ENCODE results near the gene KIF18B. TPM values are rescaled to one million over a fixed set of nuclear protein-coding genes. Genes with fewer than 3 reads are reported as not detected.

The KIF18B gene
- total and polyA plus RNA-seq, 2 of the 8 experiments (the other 6 are each of a cell fraction or from before 2014, with no cell fraction given), result 39.0 to 59.4 TPM

GRCh38 chr17:44875761-44876160 lies 71.8 kb downstream of the KIF18B start:
- no peak for FAIRE-seq
- Histone ChIP-seq H4K91ac (replicated peaks; ENCODE audit: insufficient read length, low read length) (no peak overlapping the region), H3K79me1 (ENCODE audit: low read depth, low read length) (peaks cover 3% of the 10 kb centered on the region; the same call in 1 of the 2 replicates), H4K8ac (ENCODE audit: extremely low read depth, insufficient read depth, low read length) (no peak overlapping the region), H3K27ac (ENCODE audit: low read depth, low read length) (no peak overlapping the region), H2BK5ac (ENCODE audit: low read depth, low read length) (no peak overlapping the region), H3K4me3 (ENCODE audit: extremely low read depth in 1 of 4, insufficient read depth in 2 of 4, low read depth in 3 of 4, low read length in 4 of 4) (no peak overlapping the region), H2AFZ (ENCODE audit: low read length) (no peak overlapping the region), H3K36me3 (ENCODE audit: control insufficient read depth in 2 of 4, insufficient read depth in 4 of 4, low read length in 3 of 4) (peaks cover 27 to 67% (median 48%) of the 10 kb centered on the region in 4 experiments), H3K4me1 (replicated peaks in 1 of 4; ENCODE audit: control insufficient read depth in 3 of 4, insufficient read depth in 4 of 4, low read length in 3 of 4) (no peaks in the 10 kb centered on the region), H3K14ac (ENCODE audit: insufficient read length) (no peak overlapping the region), H3K18ac (ENCODE audit: extremely low read depth, low read length) (no peak overlapping the region), H3K4ac (replicated peaks; ENCODE audit: insufficient read length, low read depth, low read length) (no peak overlapping the region), H4K20me1 (replicated peaks in 1 of 2; ENCODE audit: control insufficient read depth in 1 of 2, insufficient read depth in 2 of 2, low read length in 2 of 2) (no peaks in the 10 kb centered on the region), H2AK5ac (ENCODE audit: low read depth, low read length) (no peak overlapping the region), H2BK20ac (ENCODE audit: low read length) (no peak overlapping the region), H3K23ac (ENCODE audit: insufficient read length) (no peak overlapping the region), H3K9ac (replicated peaks in 1 of 4; ENCODE audit: extremely low read depth in 1 of 4, low read depth in 3 of 4, low read length in 3 of 4) (no peak overlapping the region), H3K27me3 (replicated peaks in 1 of 4; ENCODE audit: control insufficient read depth in 3 of 4, extremely low read depth in 1 of 4, insufficient read depth in 3 of 4, low read length in 3 of 4) (no peaks in the 10 kb centered on the region), H2BK120ac (replicated peaks; ENCODE audit: low read depth, low read length) (no peak overlapping the region), H3K56ac (replicated peaks; ENCODE audit: insufficient read length, low read depth, low read length) (no peak overlapping the region), H4K5ac (ENCODE audit: insufficient read length, low read depth, low read length) (no peak overlapping the region), H3K23me2 (ENCODE audit: low read depth, low read length) (no peaks in the 10 kb centered on the region), H3K4me2 (ENCODE audit: insufficient read depth in 1 of 2, low read depth in 2 of 2, low read length in 2 of 2) (no peak overlapping the region), H3K9me3 (ENCODE audit: insufficient read depth in 2 of 2, low read depth in 1 of 2, low read length in 1 of 2) (no peaks in the 10 kb centered on the region), H2BK12ac (ENCODE audit: low read depth, low read length) (no peak overlapping the region), H2BK15ac (ENCODE audit: low read length) (no peak overlapping the region), H3K79me2 (ENCODE audit: control insufficient read depth in 1 of 2, insufficient read depth in 2 of 2, low read length in 2 of 2) (no peaks in the 10 kb centered on the region)
- DNase-seq (ENCODE audit: low read depth in 1 of 2, low spot score in 2 of 2), result no peak
- 95% methylated on average over 6 of the region's 6 CpGs; no CpG with 5 or more reads in 1 of the 2 experiments for WGBS, 2 experiments (ENCODE audit: extremely low coverage in 1 of 2, insufficient coverage in 1 of 2, insufficient read length in 1 of 2, insufficient replicate concordance in 2 of 2, low coverage in 1 of 2, low lambda C conversion rate in 2 of 2, missing lambda C conversion rate in 1 of 2)
- ChIA-PET POLR2A (ENCODE audit: partially characterized antibody) (interaction anchor here (0.6 to 1.4 kb wide), 6 partner anchors 13 to 118 kb away, joined by 3 to 4 read pairs (median 3); partner anchors contain the start of gene HIGD1B), CTCF (ENCODE audit: partially characterized antibody) (interaction anchor here (0.6 to 11.2 kb wide), 4 partner anchors 10 to 100 kb away, joined by 3 to 141 read pairs (median 10); no protein-coding TSS in a partner anchor)
- TF ChIP-seq CBX5 (IDR thresholded peaks at IDR 0.05; ENCODE audit: low read depth, low read length) (no peak), RFX5 (IDR thresholded peaks at IDR 0.05; ENCODE audit: borderline replicate concordance, low read depth, low read length) (no peak), CTCF (IDR thresholded peaks at IDR 0.05; ENCODE audit: control extremely low read depth in 1 of 3, insufficient read depth in 1 of 3, low read depth in 1 of 3, low read length in 3 of 3) (no peak), SIX5 (IDR thresholded peaks at IDR 0.05; ENCODE audit: low read depth, low read length) (no peak), RBBP5 (IDR thresholded peaks at IDR 0.05; ENCODE audit: borderline replicate concordance, low read depth, low read length) (no peak), KDM4A (IDR thresholded peaks at IDR 0.05; ENCODE audit: low read depth, low read length, severe bottlenecking) (no peak), SAP30 (IDR thresholded peaks at IDR 0.05; ENCODE audit: insufficient read depth, insufficient replicate concordance, low read length) (no peak), TAF7 (optimal IDR thresholded peaks at IDR 0.05; ENCODE audit: borderline replicate concordance, low read depth, low read length) (no peak), CTBP2 (IDR thresholded peaks at IDR 0.05; ENCODE audit: borderline replicate concordance, insufficient read depth, insufficient read length, low read length) (no peak), ZNF274 (IDR thresholded peaks at IDR 0.05; ENCODE audit: borderline replicate concordance, extremely low read depth, low read length) (no peak)
